ENCODE data around the gene ALDH1A3.

ALDH1A3 gene

GRCh38 chr15:100908466-100908865, 28.8 kb downstream of the ALDH1A3 start:
- no peaks in the 10 kb centered on the region for H3K36me3 ChIP-seq (ENCODE audit: insufficient read depth)
- no peaks in the 10 kb centered on the region for H4K20me1 ChIP-seq (ENCODE audit: insufficient read depth)
- H3K4me2 ChIP-seq = no peak overlapping the region
- no peak overlapping the region for H3K9ac ChIP-seq
- no peaks in the 10 kb centered on the region for H3K4me1 ChIP-seq (ENCODE audit: low read depth, poor library complexity, severe bottlenecking)
- H3K27ac ChIP-seq = no peak overlapping the region
- TF ChIP-seq, protein P1, sequence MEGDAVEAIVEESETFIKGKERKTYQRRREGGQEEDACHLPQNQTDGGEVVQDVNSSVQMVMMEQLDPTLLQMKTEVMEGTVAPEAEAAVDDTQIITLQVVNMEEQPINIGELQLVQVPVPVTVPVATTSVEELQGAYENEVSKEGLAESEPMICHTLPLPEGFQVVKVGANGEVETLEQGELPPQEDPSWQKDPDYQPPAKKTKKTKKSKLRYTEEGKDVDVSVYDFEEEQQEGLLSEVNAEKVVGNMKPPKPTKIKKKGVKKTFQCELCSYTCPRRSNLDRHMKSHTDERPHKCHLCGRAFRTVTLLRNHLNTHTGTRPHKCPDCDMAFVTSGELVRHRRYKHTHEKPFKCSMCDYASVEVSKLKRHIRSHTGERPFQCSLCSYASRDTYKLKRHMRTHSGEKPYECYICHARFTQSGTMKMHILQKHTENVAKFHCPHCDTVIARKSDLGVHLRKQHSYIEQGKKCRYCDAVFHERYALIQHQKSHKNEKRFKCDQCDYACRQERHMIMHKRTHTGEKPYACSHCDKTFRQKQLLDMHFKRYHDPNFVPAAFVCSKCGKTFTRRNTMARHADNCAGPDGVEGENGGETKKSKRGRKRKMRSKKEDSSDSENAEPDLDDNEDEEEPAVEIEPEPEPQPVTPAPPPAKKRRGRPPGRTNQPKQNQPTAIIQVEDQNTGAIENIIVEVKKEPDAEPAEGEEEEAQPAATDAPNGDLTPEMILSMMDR (conservative IDR thresholded peaks at IDR 0.05; ENCODE audit: low read depth, low read length) = no peak
- no peaks in the 10 kb centered on the region for H3K79me2 ChIP-seq (ENCODE audit: insufficient read depth, low read depth)
- no peaks in the 10 kb centered on the region for H3K27me3 ChIP-seq (ENCODE audit: insufficient read depth, low read depth)
- H2AFZ ChIP-seq (ENCODE audit: low read depth) = no peak overlapping the region
- no peak overlapping the region for H3K4me3 ChIP-seq (IDR thresholded peaks at IDR 0.05; ENCODE audit: insufficient read depth, low read depth, low read length)

GRCh38 chr15:100909565-100909964, 29.9 kb downstream of the ALDH1A3 start:
- no peaks in the 10 kb centered on the region for H3K79me2 ChIP-seq (ENCODE audit: insufficient read depth, low read depth)
- TF ChIP-seq, protein P1 (conservative IDR thresholded peaks at IDR 0.05; ENCODE audit: low read depth, low read length) = no peak
- no peak overlapping the region for H3K9ac ChIP-seq
- no peaks in the 10 kb centered on the region for H4K20me1 ChIP-seq (ENCODE audit: insufficient read depth)
- H3K36me3 ChIP-seq (ENCODE audit: insufficient read depth) = no peaks in the 10 kb centered on the region
- no peaks in the 10 kb centered on the region for H3K27me3 ChIP-seq (ENCODE audit: insufficient read depth, low read depth)
- H3K27ac ChIP-seq = no peak overlapping the region
- H3K4me1 ChIP-seq (ENCODE audit: low read depth, poor library complexity, severe bottlenecking) = no peaks in the 10 kb centered on the region
- H2AFZ ChIP-seq (ENCODE audit: low read depth) = no peak overlapping the region
- H3K4me2 ChIP-seq = no peak overlapping the region
- no peak overlapping the region for H3K4me3 ChIP-seq (IDR thresholded peaks at IDR 0.05; ENCODE audit: insufficient read depth, low read depth, low read length)

GRCh38 chr15:100909989-100910955, 30.6 kb downstream of the ALDH1A3 start:
- Histone ChIP-seq H3K4me1 (ENCODE audit: low read depth, poor library complexity, severe bottlenecking) (no peaks in the 10 kb centered on the region), H3K36me3 (ENCODE audit: insufficient read depth) (no peaks in the 10 kb centered on the region), H3K9ac (no peak overlapping the region), H4K20me1 (ENCODE audit: insufficient read depth) (no peaks in the 10 kb centered on the region), H3K27me3 (ENCODE audit: insufficient read depth, low read depth) (no peaks in the 10 kb centered on the region), H3K27ac (no peak overlapping the region), H2AFZ (ENCODE audit: low read depth) (no peak overlapping the region), H3K4me3 (IDR thresholded peaks at IDR 0.05; ENCODE audit: insufficient read depth, low read depth, low read length) (no peak overlapping the region), H3K4me2 (no peak overlapping the region), H3K79me2 (ENCODE audit: insufficient read depth, low read depth) (no peaks in the 10 kb centered on the region)
- TF ChIP-seq, protein P1 (conservative IDR thresholded peaks at IDR 0.05; ENCODE audit: low read depth, low read length) = no peak

GRCh38 chr15:100911086-100911485, 31.5 kb downstream of the ALDH1A3 start:
- H3K4me2 ChIP-seq = no peak overlapping the region
- H3K27me3 ChIP-seq (ENCODE audit: insufficient read depth, low read depth) = no peaks in the 10 kb centered on the region
- H3K27ac ChIP-seq = no peak overlapping the region
- no peaks in the 10 kb centered on the region for H3K79me2 ChIP-seq (ENCODE audit: insufficient read depth, low read depth)
- H4K20me1 ChIP-seq (ENCODE audit: insufficient read depth) = no peaks in the 10 kb centered on the region
- H3K4me3 ChIP-seq (IDR thresholded peaks at IDR 0.05; ENCODE audit: insufficient read depth, low read depth, low read length) = no peak overlapping the region
- H3K4me1 ChIP-seq (ENCODE audit: low read depth, poor library complexity, severe bottlenecking) = no peaks in the 10 kb centered on the region
- no peak overlapping the region for H3K9ac ChIP-seq
- no peaks in the 10 kb centered on the region for H3K36me3 ChIP-seq (ENCODE audit: insufficient read depth)
- H2AFZ ChIP-seq (ENCODE audit: low read depth) = no peak overlapping the region
- TF ChIP-seq, protein P1 (conservative IDR thresholded peaks at IDR 0.05; ENCODE audit: low read depth, low read length) = no peak

Data from KMS-11 (cell line).